ENCODE data around the gene EXOSC2.

The EXOSC2 gene

GRCh38 chr9:130693426-130694191, at the start of gene EXOSC2:
Gene EXOSC2 (plus strand): TSS chr9:130693780. CDS start chr9:130693792, 12 bp downstream.
- peak; percentile 99 for DNase-seq

- no peak for DNase-seq
Observed at GRCh38 chr9:130651221-130651620, 42.4 kb upstream of the EXOSC2 start.

GRCh38 chr9:130651752-130652151, 41.8 kb upstream of the EXOSC2 start:
- DNase-seq, result no peak

- no peak for DNase-seq
Observed at GRCh38 chr9:130654879-130655278, 38.7 kb upstream of the EXOSC2 start.

- no peak for DNase-seq
Observed at GRCh38 chr9:130658893-130659698, 34.5 kb upstream of the EXOSC2 start.

GRCh38 chr9:130659699-130660248, 33.8 kb upstream of the EXOSC2 start:
- no peak for DNase-seq

GRCh38 chr9:130660326-130660682, 33.3 kb upstream of the EXOSC2 start:
- DNase-seq, result no peak

GRCh38 chr9:130660683-130661450, 32.7 kb upstream of the EXOSC2 start:
- DNase-seq, result no peak

GRCh38 chr9:130661451-130662098, 32.0 kb upstream of the EXOSC2 start:
- no peak for DNase-seq

GRCh38 chr9:130662099-130662969, 31.2 kb upstream of the EXOSC2 start:
- DNase-seq, result no peak

GRCh38 chr9:130662970-130663257, 30.7 kb upstream of the EXOSC2 start:
- DNase-seq, result no peak

- DNase-seq, result peak; percentile 49
Observed at GRCh38 chr9:130663258-130663976, 30.2 kb upstream of the EXOSC2 start.

- DNase-seq, result no peak
Observed at GRCh38 chr9:130663977-130664250, 29.7 kb upstream of the EXOSC2 start.

GRCh38 chr9:130664251-130665028, 29.1 kb upstream of the EXOSC2 start, which contains the start of gene PRDM12:
Gene PRDM12 (plus strand): TSS chr9:130664594. CDS start chr9:130664654, 60 bp downstream.
- peak; percentile 68 for DNase-seq

- no peak for DNase-seq
Observed at GRCh38 chr9:130665029-130665430, 28.6 kb upstream of the EXOSC2 start.

GRCh38 chr9:130665431-130666392, 27.9 kb upstream of the EXOSC2 start:
- DNase-seq, result peak; percentile 46

- no peak for DNase-seq
Observed at GRCh38 chr9:130666393-130667119, 27.0 kb upstream of the EXOSC2 start.

GRCh38 chr9:130667120-130667435, 26.5 kb upstream of the EXOSC2 start:
- no peak for DNase-seq

GRCh38 chr9:130668196-130668595, 25.4 kb upstream of the EXOSC2 start:
- no peak for DNase-seq

Data from hematopoietic multipotent progenitor cell treated with erythropoietin and hydrocortisone succinate and interleukin-3 and kit ligand, for 4 days (in vitro differentiated cells).